HCT116 (cell line): Measurements from ENCODE around the gene BBX. TPM values are rescaled to one million over a fixed set of nuclear protein-coding genes. Genes with fewer than 3 reads are reported as not detected.
A peak's percentile ranks its signal among the peaks of the same experiment; 100 is the strongest.

ENCODE experiments used
- ATAC-seq: fragments of 200-7000 bp; cut with Tn5 transposase; 2 replicates; pipeline ENCODE4 v1.9.1; 2020; ENCODE audit warnings: mild to moderate bottlenecking, moderate library complexity
- BruUV-seq: library from RNA; stranded (reverse); fragments of 400-500 nt; replicated peaks from 2 replicates; lab custom pipeline; 2021; lab: Mats Ljungman, UMichigan
- CTCF ChIA-PET: fragments of 300-600 bp; sonication (Branson Sonifier 250); formaldehyde crosslinking; loops from one replicate; lab custom pipeline; 2021; ENCODE audit warnings: antibody characterized with exemption; lab: Charles Lee
- POLR2A ChIA-PET: fragments of 300-600, 350-600 bp; sonication (Branson Sonifier 250); formaldehyde crosslinking; loops from one replicate; lab custom pipeline; 2021; ENCODE audit warnings: antibody characterized with exemption; lab: Charles Lee
- RAD21 ChIA-PET, 2 experiments: fragments of 300-600 bp; sonication (Branson Sonifier 250); formaldehyde crosslinking; loops; one replicate each; lab custom pipeline; 2023; ENCODE audit warnings: low total read pairs in 2 of 2; ENCODE audit not compliant: uncharacterized antibody in 2 of 2, unreplicated experiment in 2 of 2, low non-redundant PET in 1 of 2; lab: Charles Lee
- DNase-seq: peaks from one replicate; pipeline ENCODE4 v3.0.0-alpha.2; 2010; ENCODE audit warnings: low read depth, low spot score
- H2AFZ ChIP-seq: fragments of 200-600 bp; shearing (Covaris generic), sonication (generic); 2 replicates; pipeline ENCODE4 v1.6.1; 2017; ENCODE audit warnings: low read depth, mixed run types, mixed read lengths, antibody characterized with exemption, low read length; ENCODE audit not compliant: poor library complexity, severe bottlenecking
- H3K27ac ChIP-seq: 2 replicates; pipeline ENCODE4 v1.5.1; 2012; ENCODE audit warnings: low read depth, low read length
- H3K27me3 ChIP-seq: fragments of 200-600 bp; sonication (generic); 2 replicates; pipeline ENCODE4 v1.6.1; 2016; ENCODE audit warnings: mixed run types, low read length, mixed read lengths; ENCODE audit not compliant: insufficient read depth
- H3K36me3 ChIP-seq, 2 experiments: fragments of 200-500 bp in 1 of 2; fragments of 200-600 bp in 1 of 2; sonication (Bioruptor generic) in 1 of 2; sonication (generic) in 1 of 2; 2 replicates each; pipeline versions ENCODE4 v1.5.1 to v1.6.1; 2014 to 2016; ENCODE audit warnings: low read length in 2 of 2, inconsistent platforms in 1 of 2, mixed read lengths in 1 of 2, mixed run types in 1 of 2; ENCODE audit not compliant: insufficient read depth in 2 of 2, control insufficient read depth in 1 of 2
- H3K4me1 ChIP-seq, 2 experiments: fragments of 200-600 bp in 1 of 2; sonication (generic) in 1 of 2; 2 replicates each; pipeline versions ENCODE4 v1.5.1 to v1.6.1; 2012 to 2017; ENCODE audit warnings: low read length in 2 of 2, inconsistent platforms in 1 of 2, mild to moderate bottlenecking in 1 of 2, mixed read lengths in 1 of 2, mixed run types in 1 of 2, moderate library complexity in 1 of 2; ENCODE audit not compliant: insufficient read depth in 2 of 2, control insufficient read depth in 1 of 2
- H3K4me2 ChIP-seq: fragments of 200-600 bp; sonication (generic); 2 replicates; pipeline ENCODE4 v1.6.1; 2017; ENCODE audit warnings: mixed run types, low read length, mixed read lengths
- H3K4me3 ChIP-seq, 2 experiments: fragments of 200-600 bp in 1 of 2; sonication (generic) in 1 of 2; replicated peaks in 1 of 2; 2 replicates each; pipeline ENCODE4 v1.5.1; 2011 to 2016; ENCODE audit warnings: low read length in 2 of 2, control low read depth in 1 of 2, low read depth in 1 of 2, mild to moderate bottlenecking in 1 of 2, mixed read lengths in 1 of 2, mixed run types in 1 of 2
- H3K79me2 ChIP-seq: fragments of 200-600 bp; sonication (generic); 2 replicates; pipeline ENCODE4 v1.6.1; 2017; ENCODE audit warnings: mild to moderate bottlenecking, mixed run types, low read length, moderate library complexity, mixed read lengths; ENCODE audit not compliant: insufficient read depth
- H3K9ac ChIP-seq: fragments of 200-600 bp; sonication (generic); 2 replicates; pipeline ENCODE4 v1.6.1; 2016; ENCODE audit warnings: low read length, mixed read lengths
- H3K9me2 ChIP-seq: fragments of 200-600 bp; sonication (generic), shearing (Covaris generic); 2 replicates; pipeline ENCODE4 v1.6.1; 2017; ENCODE audit warnings: mixed run types, mild to moderate bottlenecking, moderate library complexity; ENCODE audit not compliant: insufficient read depth
- H3K9me3 ChIP-seq, 2 experiments: fragments of 200-500 bp in 1 of 2; fragments of 200-600 bp in 1 of 2; sonication (Bioruptor generic) in 1 of 2; sonication (generic) in 1 of 2; 2 replicates each; pipeline ENCODE4 v1.6.1; 2014 to 2017; ENCODE audit warnings: low read length in 2 of 2, mixed read lengths in 2 of 2, inconsistent platforms in 1 of 2, low read depth in 1 of 2, mild to moderate bottlenecking in 1 of 2, mixed run types in 1 of 2, moderate library complexity in 1 of 2; ENCODE audit not compliant: control insufficient read depth in 1 of 2, insufficient read depth in 1 of 2
- H4K20me1 ChIP-seq: fragments of 200-600 bp; sonication (generic), shearing (Covaris generic); 2 replicates; pipeline ENCODE4 v1.6.1; 2017; ENCODE audit warnings: mixed run types, mild to moderate bottlenecking, moderate library complexity; ENCODE audit not compliant: insufficient read depth
- EZH2phosphoT487 ChIP-seq: fragments of 200-600 bp; IDR thresholded peaks from 2 replicates; pipeline ENCODE4 v1.6.1; 2018; ENCODE audit warnings: antibody characterized with exemption, borderline replicate concordance
- FOSL1 ChIP-seq: IDR thresholded peaks from 2 replicates; pipeline ENCODE4 v1.6.1; 2012; ENCODE audit warnings: low read depth
- JUND ChIP-seq: IDR thresholded peaks from 2 replicates; pipeline ENCODE4 v1.6.1; 2012
- POLR2A ChIP-seq: IDR thresholded peaks from 2 replicates; pipeline ENCODE4 v1.7.0; 2011; ENCODE audit warnings: borderline replicate concordance; ENCODE audit not compliant: insufficient read depth, insufficient read length; ENCODE audit errors: extremely low read depth
- REST ChIP-seq: IDR thresholded peaks from 2 replicates; pipeline ENCODE4 v1.6.1; 2012; ENCODE audit warnings: low read depth
- ZNF274 ChIP-seq: fragments of 200-500 bp; sonication (Bioruptor generic); IDR thresholded peaks from 2 replicates; pipeline ENCODE4 v1.6.1; 2014; ENCODE audit warnings: mild to moderate bottlenecking, low read depth, low read length, inconsistent platforms
- intact Hi-C: fragments of 100-400 bp; cut with micrococcal nuclease; formaldehyde crosslinking; loops from 2 replicates; pipeline ENCODE4 v1.10.0; 2022
- total RNA-seq: library from RNA; stranded (reverse); gene quantifications from one replicate; pipeline ENCODE4 v1.2.1, GENCODE V29; 2021; ENCODE audit not compliant: unreplicated experiment

Gene BBX
- total RNA-seq, 1 experiment from 2014 or later: 55.6 TPM

DNA sequence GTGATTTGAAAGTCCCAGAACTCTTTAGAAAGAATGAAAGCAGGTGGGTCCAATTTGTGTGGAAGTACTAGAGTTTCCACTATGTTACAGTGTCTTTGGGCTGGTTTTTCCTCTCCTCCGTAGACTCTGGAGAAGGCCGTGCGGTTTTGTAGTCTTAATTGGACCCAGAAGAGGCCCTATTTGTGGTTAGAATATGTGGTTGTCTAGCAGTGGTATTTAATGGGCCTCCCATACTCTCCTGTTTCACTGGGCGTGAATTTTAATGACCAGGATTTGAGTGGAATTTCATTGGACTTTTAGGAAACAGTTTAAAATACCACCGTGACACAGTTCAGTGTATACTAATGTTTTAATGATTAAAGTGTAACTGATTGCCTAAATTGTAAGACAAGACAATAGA, 182.3 kb downstream of the BBX start:
- Histone ChIP-seq H3K9me2 (no peaks in the 10 kb centered on the region), H3K4me1 (peaks cover 0 to 4% of the 10 kb centered on the region in 2 experiments; a peak in 1 of 4 replicates), H3K4me2 (no peak overlapping the region), H3K27ac (no peak overlapping the region), H3K4me3 (no peak overlapping the region), H3K27me3 (no peaks in the 10 kb centered on the region), H3K79me2 (peaks cover 4% of the 10 kb centered on the region; the same call in 1 of the 2 replicates), H3K9ac (no peak overlapping the region), H4K20me1 (no peaks in the 10 kb centered on the region; the same call in 1 of the 2 replicates)
- DNase-seq: no peak
- no TSS peak for BruUV-seq
- intact Hi-C loops: no loop called here
- POLR2A ChIA-PET: no interaction called here
- TF ChIP-seq ZNF274: no peak
- no peak for TF ChIP-seq REST
- TF ChIP-seq EZH2phosphoT487: no peak
- TF ChIP-seq, all 23 proteins: peak for 0
- ATAC-seq: no peak
- Histone ChIP-seq H3K36me3 (no peaks in the 10 kb centered on the region), H2AFZ (no peak overlapping the region), H3K9me3 (no peaks in the 10 kb centered on the region)
- RAD21 ChIA-PET: no interaction called here
- CTCF ChIA-PET: interaction anchor here (0.6 kb wide), 1 partner anchor 15 kb away, joined by 3 read pairs; no protein-coding TSS in a partner anchor

- TF ChIP-seq JUND (peak; percentile 20; the same call in 1 of the 2 replicates), FOSL1 (peak; percentile 18; the same call in 1 of the 2 replicates), POLR2A (no peak)
- ChIA-PET POLR2A (no interaction called here), RAD21 (no interaction called here), CTCF (interaction anchor here (1.4 to 2.1 kb wide), 2 partner anchors 9 to 21 kb away, joined by 4 to 12 read pairs; no protein-coding TSS in a partner anchor)
- Histone ChIP-seq H3K36me3 (no peaks in the 10 kb centered on the region), H4K20me1 (no peaks in the 10 kb centered on the region; the same call in 1 of the 2 replicates), H3K79me2 (no peaks in the 10 kb centered on the region), H3K9me2 (no peaks in the 10 kb centered on the region), H3K27ac (no peak overlapping the region), H3K27me3 (no peaks in the 10 kb centered on the region), H2AFZ (no peak overlapping the region), H3K4me3 (no peak overlapping the region), H3K9ac (no peak overlapping the region), H3K4me2 (no peak overlapping the region), H3K4me1 (peaks cover 3 to 9% of the 10 kb centered on the region in 2 experiments; a peak in 2 of 4 replicates), H3K9me3 (no peaks in the 10 kb centered on the region)
- ATAC-seq (peak; percentile 80), DNase-seq (peak; percentile 15)
- intact Hi-C loops: no loop called here
- no TSS peak for BruUV-seq
Measured at GRCh38 chr3:107710851-107711250, 188.1 kb downstream of the BBX start.
